ENCODE measurements around the gene CHST11.

CHST11 gene

GRCh38 chr12:104673696-104674482, 217.1 kb downstream of the CHST11 start:
- in situ Hi-C loops (cut with MboI; ENCODE audit: low sequenced_read_pairs, unreplicated experiment), result no loop called here
- no peak for DNase-seq (ENCODE audit: low spot score)
- TF ChIP-seq CTCF (IDR thresholded peaks at IDR 0.05; ENCODE audit: borderline replicate concordance, control extremely low read depth, extremely low read depth, insufficient read depth, missing control alignments), result no peak

- TF ChIP-seq CTCF (IDR thresholded peaks at IDR 0.05; ENCODE audit: borderline replicate concordance, control extremely low read depth, extremely low read depth, insufficient read depth, missing control alignments), result no peak
- in situ Hi-C loops (cut with MboI; ENCODE audit: low sequenced_read_pairs, unreplicated experiment), result loop anchor here (25.0 kb wide), 1 partner anchor 386 kb away; no protein-coding TSS in a partner anchor
- DNase-seq (ENCODE audit: low spot score), result no peak
These were observed 219.9 kb downstream of the CHST11 start for GRCh38 chr12:104676636-104677035.

- DNase-seq (ENCODE audit: low spot score), result no peak
- no peak for TF ChIP-seq CTCF (IDR thresholded peaks at IDR 0.05; ENCODE audit: borderline replicate concordance, control extremely low read depth, extremely low read depth, insufficient read depth, missing control alignments)
- in situ Hi-C loops (cut with MboI; ENCODE audit: low sequenced_read_pairs, unreplicated experiment), result loop anchor here (25.0 kb wide), 1 partner anchor 385 kb away; no protein-coding TSS in a partner anchor
These were observed 220.8 kb downstream of the CHST11 start for GRCh38 chr12:104677441-104678089.

- in situ Hi-C loops (cut with MboI; ENCODE audit: low sequenced_read_pairs, unreplicated experiment), result loop anchor here (10.0 to 25.0 kb wide), 2 partner anchors 195 to 382 kb away; no protein-coding TSS in a partner anchor
- peak; percentile 55 for DNase-seq (ENCODE audit: low spot score)
- peak; percentile 42 for TF ChIP-seq CTCF (IDR thresholded peaks at IDR 0.05; ENCODE audit: borderline replicate concordance, control extremely low read depth, extremely low read depth, insufficient read depth, missing control alignments)
These were observed 223.3 kb downstream of the CHST11 start for GRCh38 chr12:104680070-104680469.

GRCh38 chr12:104680491-104680890, 223.7 kb downstream of the CHST11 start:
- DNase-seq (ENCODE audit: low spot score), result no peak
- in situ Hi-C loops (cut with MboI; ENCODE audit: low sequenced_read_pairs, unreplicated experiment), result loop anchor here (10.0 to 25.0 kb wide), 2 partner anchors 194 to 382 kb away; no protein-coding TSS in a partner anchor
- TF ChIP-seq CTCF (IDR thresholded peaks at IDR 0.05; ENCODE audit: borderline replicate concordance, control extremely low read depth, extremely low read depth, insufficient read depth, missing control alignments), result no peak

GRCh38 chr12:104681012-104681690, 224.4 kb downstream of the CHST11 start:
- no peak for TF ChIP-seq CTCF (IDR thresholded peaks at IDR 0.05; ENCODE audit: borderline replicate concordance, control extremely low read depth, extremely low read depth, insufficient read depth, missing control alignments)
- in situ Hi-C loops (cut with MboI; ENCODE audit: low sequenced_read_pairs, unreplicated experiment), result loop anchor here (10.0 to 25.0 kb wide), 2 partner anchors 194 to 381 kb away; no protein-coding TSS in a partner anchor
- no peak for DNase-seq (ENCODE audit: low spot score)
